Measurements from ENCODE around the gene MEIS1.

The MEIS1 gene

DNA sequence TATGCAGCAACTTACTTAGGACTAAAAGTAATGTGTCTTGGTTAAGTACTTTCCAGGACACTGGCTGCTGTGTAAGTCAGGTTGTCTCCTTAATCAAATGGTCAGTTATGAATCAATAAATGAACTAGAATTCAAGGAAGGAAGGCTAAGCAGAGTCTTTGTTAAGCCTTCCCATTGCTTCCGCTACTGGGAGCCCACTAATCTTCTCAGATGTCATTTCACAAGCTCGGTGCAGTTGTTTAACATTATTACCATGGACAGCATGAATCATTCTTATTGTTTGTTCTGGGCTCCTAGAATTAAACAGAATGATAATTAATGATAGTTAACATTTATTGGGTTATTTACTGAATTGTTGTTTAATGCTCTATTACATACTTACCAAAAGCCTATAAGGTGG is 26.0 kb upstream of the MEIS1 start:
- no peak for TF ChIP-seq CTCF (IDR thresholded peaks at IDR 0.05; ENCODE audit: extremely low read depth, missing control alignments)
- DNase-seq (ENCODE audit: low spot score): no peak

DNA sequence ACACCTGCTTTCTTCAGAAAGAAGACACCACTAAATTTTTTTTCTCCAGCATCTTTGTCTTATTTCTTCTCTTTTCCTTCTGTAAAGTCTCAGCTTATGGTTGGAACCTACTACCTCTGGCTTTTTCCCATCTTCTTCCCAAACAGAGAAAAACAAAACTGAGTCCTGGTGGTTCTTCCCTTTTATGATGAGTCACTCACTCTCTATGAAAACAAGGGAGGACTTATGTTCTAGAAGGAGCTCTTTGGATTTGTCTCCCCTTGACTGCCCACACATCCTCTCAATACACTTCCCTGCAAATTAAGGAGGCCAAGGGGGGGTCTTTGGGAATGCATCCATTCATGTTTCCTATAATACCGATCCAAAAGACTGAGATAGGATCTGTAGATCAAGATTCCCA is 22.1 kb upstream of the MEIS1 start:
- DNase-seq (ENCODE audit: low spot score): no peak
- no peak for TF ChIP-seq CTCF (IDR thresholded peaks at IDR 0.05; ENCODE audit: extremely low read depth, missing control alignments)

DNA sequence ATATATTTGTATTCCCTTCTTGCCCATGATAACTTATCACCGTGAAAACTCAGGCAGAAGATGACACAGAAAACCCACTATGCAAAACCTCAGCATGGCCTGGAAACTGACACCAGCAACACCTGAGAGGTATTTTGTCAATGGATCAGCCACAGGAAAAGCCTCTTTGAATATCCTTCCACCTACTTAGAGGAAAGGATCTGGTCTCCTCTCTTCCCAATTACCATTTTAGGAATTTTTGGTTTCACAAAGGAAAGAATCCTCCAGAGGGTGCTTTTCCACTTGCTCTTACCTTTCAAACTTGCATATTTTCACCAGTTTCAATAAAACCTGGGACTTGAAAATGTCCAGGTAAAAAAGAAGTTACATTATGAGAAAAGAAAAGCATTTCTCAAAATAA is 20.0 kb upstream of the MEIS1 start:
- TF ChIP-seq CTCF (IDR thresholded peaks at IDR 0.05; ENCODE audit: extremely low read depth, missing control alignments): no peak
- DNase-seq (ENCODE audit: low spot score): no peak

GRCh38 chr2:66418381-66418780 is 16.5 kb upstream of the MEIS1 start:
- TF ChIP-seq CTCF (IDR thresholded peaks at IDR 0.05; ENCODE audit: extremely low read depth, missing control alignments): no peak
- DNase-seq (ENCODE audit: low spot score): no peak

GRCh38 chr2:66421612-66422011 is 13.3 kb upstream of the MEIS1 start:
- TF ChIP-seq CTCF (IDR thresholded peaks at IDR 0.05; ENCODE audit: extremely low read depth, missing control alignments): no peak

GRCh38 chr2:66423391-66424124 is 11.4 kb upstream of the MEIS1 start:
- no peak for TF ChIP-seq CTCF (IDR thresholded peaks at IDR 0.05; ENCODE audit: extremely low read depth, missing control alignments)
- DNase-seq (ENCODE audit: low spot score): no peak

More at GRCh38 chr2:66421612-66422011, 13.3 kb upstream of the MEIS1 start:
- no peak for DNase-seq (ENCODE audit: low spot score)

DNA sequence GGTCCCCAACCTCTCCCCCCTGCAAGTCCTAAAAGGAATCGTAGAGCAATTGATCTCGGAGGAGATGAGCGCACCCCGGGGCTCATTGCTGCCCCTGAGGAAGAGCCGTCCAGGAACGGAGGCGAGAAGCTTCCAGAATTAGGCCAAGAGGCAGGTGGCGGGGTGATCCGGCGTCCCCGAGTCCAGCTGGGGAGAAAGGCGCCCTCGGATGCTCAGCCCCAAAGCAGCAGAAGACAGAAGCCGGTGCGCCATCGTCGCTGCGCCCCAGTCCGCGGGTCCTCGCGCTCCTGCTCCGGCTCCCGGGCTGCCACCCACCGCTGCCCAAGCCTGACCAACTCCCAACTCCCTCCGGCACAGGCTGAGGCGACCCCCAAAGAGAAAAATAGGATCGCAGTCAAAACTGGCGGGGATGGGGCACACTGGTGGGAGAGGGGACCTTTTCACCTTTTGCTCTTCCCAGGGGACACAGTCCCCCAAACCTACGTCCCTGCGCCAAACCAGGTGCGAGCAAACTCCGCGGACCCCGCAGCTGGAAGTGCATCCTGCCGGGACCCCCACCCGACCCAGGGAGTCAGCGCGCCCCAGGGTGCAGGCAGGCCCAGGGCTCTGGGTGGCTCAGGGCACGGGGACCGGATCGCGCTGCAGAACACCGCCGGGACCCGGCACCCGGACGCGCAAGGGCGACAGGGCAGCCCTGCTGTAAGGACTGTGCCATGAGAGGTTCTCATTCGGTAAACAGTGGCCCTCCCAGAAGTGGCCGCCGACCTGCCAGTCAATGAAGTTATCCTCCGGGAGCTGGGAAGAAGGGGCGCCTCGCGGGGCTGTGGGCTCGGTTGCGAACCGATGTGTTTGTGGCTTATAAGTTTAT is 8.4 kb upstream of the MEIS1 start:
- no peak for TF ChIP-seq CTCF (IDR thresholded peaks at IDR 0.05; ENCODE audit: extremely low read depth, missing control alignments)
- no peak for DNase-seq (ENCODE audit: low spot score)
